Astrocyte (in vitro differentiated cells and primary cell): ENCODE measurements around the gene TWNK.

Experiments used
- EZH2 ChIP-seq: IDR thresholded peaks from 2 replicates; pipeline ENCODE4 v1.6.1; 2012; ENCODE audit warnings: mild to moderate bottlenecking, low read length, inconsistent platforms; ENCODE audit not compliant: insufficient read depth
- TF ChIP-seq, protein P1 (sequence below): IDR thresholded peaks from 2 replicates; pipeline ENCODE4 v1.5.1; 2011; ENCODE audit warnings: low read depth, mild to moderate bottlenecking, inconsistent platforms, low read length, moderate library complexity; ENCODE audit not compliant: insufficient read depth

DNA sequence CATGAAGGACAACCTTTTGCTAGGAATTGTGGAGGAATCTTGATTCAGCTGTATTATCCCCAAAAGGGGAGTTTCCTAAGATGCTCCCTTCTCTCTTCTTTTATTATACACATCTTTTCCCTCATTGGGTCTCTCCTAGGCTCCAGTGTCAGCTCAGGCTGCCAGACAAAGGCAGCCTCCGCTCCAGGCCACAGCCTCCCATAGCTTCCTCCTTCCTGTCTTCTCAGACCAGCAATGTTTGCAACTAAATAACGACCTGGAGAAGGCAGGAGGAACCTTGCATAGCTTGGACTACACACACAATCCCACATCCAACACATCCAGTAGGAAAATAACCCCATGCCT lies 56.0 kb downstream of the TWNK start:
- TF ChIP-seq, protein P1, sequence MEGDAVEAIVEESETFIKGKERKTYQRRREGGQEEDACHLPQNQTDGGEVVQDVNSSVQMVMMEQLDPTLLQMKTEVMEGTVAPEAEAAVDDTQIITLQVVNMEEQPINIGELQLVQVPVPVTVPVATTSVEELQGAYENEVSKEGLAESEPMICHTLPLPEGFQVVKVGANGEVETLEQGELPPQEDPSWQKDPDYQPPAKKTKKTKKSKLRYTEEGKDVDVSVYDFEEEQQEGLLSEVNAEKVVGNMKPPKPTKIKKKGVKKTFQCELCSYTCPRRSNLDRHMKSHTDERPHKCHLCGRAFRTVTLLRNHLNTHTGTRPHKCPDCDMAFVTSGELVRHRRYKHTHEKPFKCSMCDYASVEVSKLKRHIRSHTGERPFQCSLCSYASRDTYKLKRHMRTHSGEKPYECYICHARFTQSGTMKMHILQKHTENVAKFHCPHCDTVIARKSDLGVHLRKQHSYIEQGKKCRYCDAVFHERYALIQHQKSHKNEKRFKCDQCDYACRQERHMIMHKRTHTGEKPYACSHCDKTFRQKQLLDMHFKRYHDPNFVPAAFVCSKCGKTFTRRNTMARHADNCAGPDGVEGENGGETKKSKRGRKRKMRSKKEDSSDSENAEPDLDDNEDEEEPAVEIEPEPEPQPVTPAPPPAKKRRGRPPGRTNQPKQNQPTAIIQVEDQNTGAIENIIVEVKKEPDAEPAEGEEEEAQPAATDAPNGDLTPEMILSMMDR, result no peak
- no peak for TF ChIP-seq EZH2
